OCI-LY7 (cell line): ENCODE data around the gene SCAF8.

Experiments
- CTCF ChIP-seq: fragments of 200-600 bp; sonication (generic); conservative IDR thresholded peaks from 2 replicates; pipeline ENCODE4 v1.5.1; 2014; ENCODE audit warnings: mild to moderate bottlenecking, antibody characterized with exemption, low read length, moderate library complexity, mixed read lengths
- EZH2phosphoT487 ChIP-seq: fragments of 200-600 bp; sonication (generic); IDR thresholded peaks from 2 replicates; pipeline ENCODE4 v1.6.1; 2018; ENCODE audit warnings: low read depth, borderline replicate concordance, mild to moderate bottlenecking, mixed run types, antibody characterized with exemption, low read length, moderate library complexity, mixed read lengths

GRCh38 chr6:154733626-154734382 lies 588 bp downstream of the SCAF8 start:
- TF ChIP-seq CTCF (no peak), EZH2phosphoT487 (no peak)
